H1 (cell line): ENCODE data around the gene AGPAT3. TPM values are rescaled to one million over a fixed set of nuclear protein-coding genes. Genes with fewer than 3 reads are reported as not detected.

ENCODE experiments used
- CTCF ChIA-PET: fragments of 300-600 bp; sonication (Branson Sonifier 250); formaldehyde crosslinking; loops from one replicate; lab custom pipeline; 2021; ENCODE audit not compliant: partially characterized antibody; lab: Charles Lee
- POLR2A ChIA-PET: fragments of 300-600 bp; sonication (Branson Sonifier 250); formaldehyde crosslinking; loops from one replicate; lab custom pipeline; 2021; ENCODE audit warnings: inconsistent platforms; ENCODE audit not compliant: partially characterized antibody; lab: Charles Lee
- DNase-seq, 2 experiments: peaks; one replicate each; pipeline versions ENCODE4 v3.0.0 to v3.0.0-alpha.2; 2010 to 2022; ENCODE audit warnings: low spot score in 2 of 2, low read depth in 1 of 2, mixed read lengths in 1 of 2
- FAIRE-seq: peaks from 2 replicates; lab custom pipeline; 2011; peaks lifted over from hg19 to GRCh38; lab: Jason Lieb, UNC
- H2AFZ ChIP-seq: 2 replicates; pipeline ENCODE4 v1.8.1; 2012; ENCODE audit warnings: low read length, inconsistent platforms
- H2AK5ac ChIP-seq: 2 replicates; pipeline ENCODE4 v1.6.1; 2013; ENCODE audit warnings: low read depth, low read length
- H2BK120ac ChIP-seq: replicated peaks from 2 replicates; pipeline ENCODE3; 2013; ENCODE audit warnings: low read depth, low read length, inconsistent platforms
- H2BK12ac ChIP-seq: 2 replicates; pipeline ENCODE4 v1.6.1; 2013; ENCODE audit warnings: low read depth, low read length
- H2BK15ac ChIP-seq: 2 replicates; pipeline ENCODE4 v1.6.1; 2013; ENCODE audit warnings: low read length
- H2BK20ac ChIP-seq: 2 replicates; pipeline ENCODE4 v1.6.1; 2013; ENCODE audit warnings: low read length
- H2BK5ac ChIP-seq: 2 replicates; pipeline ENCODE4 v1.6.1; 2013; ENCODE audit warnings: low read depth, low read length
- H3K14ac ChIP-seq: 2 replicates; pipeline ENCODE4 v1.6.1; 2013; ENCODE audit warnings: inconsistent platforms; ENCODE audit not compliant: insufficient read length
- H3K18ac ChIP-seq: 2 replicates; pipeline ENCODE4 v1.6.1; 2013; ENCODE audit warnings: low read length; ENCODE audit errors: extremely low read depth
- H3K23ac ChIP-seq: 2 replicates; pipeline ENCODE4 v1.6.1; 2013; ENCODE audit warnings: inconsistent platforms; ENCODE audit not compliant: insufficient read length
- H3K23me2 ChIP-seq: 2 replicates; pipeline ENCODE4 v1.6.1; 2013; ENCODE audit warnings: low read depth, low read length
- H3K27ac ChIP-seq: 2 replicates; pipeline ENCODE4 v1.6.1; 2011; ENCODE audit warnings: low read depth, low read length, inconsistent platforms
- H3K27me3 ChIP-seq, 4 experiments: replicated peaks in 1 of 4; 1 replicate in 1 of 4; 2 replicates in 3 of 4; pipeline versions ENCODE4 v1.6.1 to v1.8.1; 2011 to 2013; ENCODE audit warnings: low read length in 3 of 4, mild to moderate bottlenecking in 3 of 4, inconsistent platforms in 2 of 4, mixed read lengths in 2 of 4, moderate library complexity in 1 of 4; ENCODE audit not compliant: control insufficient read depth in 3 of 4, insufficient read depth in 3 of 4; ENCODE audit errors: extremely low read depth in 1 of 4
- H3K36me3 ChIP-seq, 4 experiments: 2 replicates each; pipeline versions ENCODE4 v1.6.1 to v1.8.1; 2011 to 2013; ENCODE audit warnings: mild to moderate bottlenecking in 4 of 4, low read length in 3 of 4, moderate library complexity in 2 of 4, control low read depth in 1 of 4, inconsistent platforms in 1 of 4; ENCODE audit not compliant: insufficient read depth in 4 of 4, control insufficient read depth in 2 of 4
- H3K4ac ChIP-seq: replicated peaks from 2 replicates; pipeline ENCODE3; 2013; ENCODE audit warnings: low read length, low read depth, mixed read lengths, inconsistent platforms; ENCODE audit not compliant: insufficient read length
- H3K4me1 ChIP-seq, 4 experiments: replicated peaks in 1 of 4; 1 replicate in 1 of 4; 2 replicates in 3 of 4; pipeline versions ENCODE4 v1.6.1 to v1.8.1; 2011 to 2013; ENCODE audit warnings: low read length in 3 of 4, inconsistent platforms in 2 of 4, mixed read lengths in 1 of 4; ENCODE audit not compliant: insufficient read depth in 4 of 4, control insufficient read depth in 3 of 4
- H3K4me2 ChIP-seq, 2 experiments: 2 replicates each; pipeline versions ENCODE4 v1.6.1 to v1.8.1; 2011 to 2013; ENCODE audit warnings: low read depth in 2 of 2, low read length in 2 of 2, control low read depth in 1 of 2, inconsistent platforms in 1 of 2, mild to moderate bottlenecking in 1 of 2; ENCODE audit not compliant: insufficient read depth in 1 of 2
- H3K4me3 ChIP-seq, 4 experiments: fragments of 200-600, 300-600 bp in 1 of 4; sonication (generic), shearing (Covaris generic), sonication (Bioruptor Twin) in 1 of 4; 2 replicates each; pipeline versions ENCODE4 v1.5.1 to v1.8.1; 2011 to 2016; ENCODE audit warnings: low read length in 4 of 4, low read depth in 3 of 4, control low read depth in 2 of 4, inconsistent platforms in 2 of 4, mild to moderate bottlenecking in 2 of 4, mixed read lengths in 1 of 4, moderate library complexity in 1 of 4; ENCODE audit not compliant: insufficient read depth in 2 of 4; ENCODE audit errors: extremely low read depth in 1 of 4
- H3K56ac ChIP-seq: replicated peaks from 2 replicates; pipeline ENCODE3; 2013; ENCODE audit warnings: low read depth, mild to moderate bottlenecking, mixed read lengths, low read length, inconsistent platforms; ENCODE audit not compliant: insufficient read length
- H3K79me1 ChIP-seq: 2 replicates; pipeline ENCODE4 v1.6.1; 2013; ENCODE audit warnings: low read depth, low read length, control low read depth
- H3K79me2 ChIP-seq, 2 experiments: 2 replicates each; pipeline versions ENCODE4 v1.6.1 to v1.8.1; 2012 to 2013; ENCODE audit warnings: low read length in 2 of 2, mild to moderate bottlenecking in 2 of 2, inconsistent platforms in 1 of 2; ENCODE audit not compliant: insufficient read depth in 2 of 2, control insufficient read depth in 1 of 2
- H3K9ac ChIP-seq, 4 experiments: replicated peaks in 1 of 4; 1 replicate in 1 of 4; 2 replicates in 3 of 4; pipeline versions ENCODE4 v1.6.1 to v1.8.1; 2011 to 2013; ENCODE audit warnings: low read depth in 3 of 4, low read length in 3 of 4, control low read depth in 2 of 4, mild to moderate bottlenecking in 2 of 4, moderate library complexity in 2 of 4, inconsistent platforms in 1 of 4; ENCODE audit errors: extremely low read depth in 1 of 4
- H3K9me3 ChIP-seq, 2 experiments: 2 replicates each; pipeline versions ENCODE4 v1.6.1 to v1.8.1; 2012 to 2013; ENCODE audit warnings: mild to moderate bottlenecking in 2 of 2, moderate library complexity in 2 of 2, control low read depth in 1 of 2, inconsistent platforms in 1 of 2, low read depth in 1 of 2, low read length in 1 of 2, mixed read lengths in 1 of 2; ENCODE audit not compliant: insufficient read depth in 2 of 2
- H4K20me1 ChIP-seq, 2 experiments: replicated peaks in 1 of 2; 2 replicates each; pipeline versions ENCODE3 to v1.8.1; 2011 to 2013; ENCODE audit warnings: inconsistent platforms in 2 of 2, low read length in 2 of 2, mild to moderate bottlenecking in 1 of 2; ENCODE audit not compliant: insufficient read depth in 2 of 2, control insufficient read depth in 1 of 2
- H4K5ac ChIP-seq: 2 replicates; pipeline ENCODE4 v1.6.1; 2013; ENCODE audit warnings: low read length, low read depth, mixed read lengths, inconsistent platforms; ENCODE audit not compliant: insufficient read length
- H4K8ac ChIP-seq: 2 replicates; pipeline ENCODE4 v1.8.0; 2013; ENCODE audit warnings: mild to moderate bottlenecking, moderate library complexity, low read length, inconsistent platforms; ENCODE audit not compliant: insufficient read depth; ENCODE audit errors: extremely low read depth
- H4K91ac ChIP-seq: replicated peaks from 2 replicates; pipeline ENCODE3; 2013; ENCODE audit warnings: low read length, mixed read lengths, inconsistent platforms; ENCODE audit not compliant: insufficient read length
- BACH1 ChIP-seq: IDR thresholded peaks from 2 replicates; pipeline ENCODE4 v1.6.1; 2012; ENCODE audit warnings: low read length, improper control_type of control experiment
- PHF8 ChIP-seq: fragments of 200-600 bp; sonication (generic); conservative IDR thresholded peaks from 2 replicates; pipeline ENCODE4 v1.7.1; 2012; ENCODE audit warnings: low read depth, mild to moderate bottlenecking, inconsistent platforms, low read length, moderate library complexity
- SAP30 ChIP-seq: fragments of 300-600 bp; sonication (generic); IDR thresholded peaks from 2 replicates; pipeline ENCODE4 v1.7.1; 2012; ENCODE audit warnings: low read length, moderate library complexity, mild to moderate bottlenecking, inconsistent platforms; ENCODE audit not compliant: insufficient read depth, insufficient replicate concordance
- SIX5 ChIP-seq: IDR thresholded peaks from 2 replicates; pipeline ENCODE4 v1.6.1; 2011; ENCODE audit warnings: mild to moderate bottlenecking, low read depth, low read length
- WGBS, 2 experiments: shearing (Covaris generic) in 1 of 2; methylation state at CpG; one replicate each; pipeline versions ENCODE4 v1.1.6 to v1.1.7; 2013 to 2015; ENCODE audit warnings: low lambda C conversion rate in 2 of 2, mixed read lengths in 2 of 2, inconsistent platforms in 1 of 2, low coverage in 1 of 2, missing lambda C conversion rate in 1 of 2; ENCODE audit not compliant: insufficient replicate concordance in 2 of 2, insufficient coverage in 1 of 2, insufficient read length in 1 of 2; ENCODE audit errors: extremely low coverage in 1 of 2, missing lambda C conversion rate in 1 of 2; 5-methylcytosine and 5-hydroxymethylcytosine counted together
- polyA plus RNA-seq, 7 experiments: library from polyadenylated mRNA; depleted of rRNA in 3 of 7; stranded (reverse) in 5 of 7; unstranded in 2 of 7; fragments of >200 nt in 5 of 7; fragments of 200-250 nt in 2 of 7; gene quantifications; 1 replicate in 5 of 7; 2 replicates in 1 of 7; 4 replicates in 1 of 7; pipeline versions ENCODE4 v1.2.1 to v1.2.3, GENCODE V29; 2011 to 2013; ENCODE audit warnings: missing spikeins in 2 of 7, mixed read lengths in 2 of 7
- total RNA-seq: library from RNA; stranded (reverse); fragmentation: NEBNext Ultra II Directional; extraction: Animal tissue kit (Norgen Biotek cat#: 25700); gene quantifications from 2 replicates; pipeline ENCODE4 v1.2.1, GENCODE V29; 2021
- TF ChIP-seq, protein P1 (sequence below): IDR thresholded peaks from 2 replicates; pipeline ENCODE4 v1.6.1; 2011; ENCODE audit warnings: low read length, improper control_type of control experiment

The AGPAT3 gene
- total and polyA plus RNA-seq, 2 of the 8 experiments (the other 6 are each of a cell fraction or from before 2014, with no cell fraction given) = 5.8 to 7.3 TPM

DNA sequence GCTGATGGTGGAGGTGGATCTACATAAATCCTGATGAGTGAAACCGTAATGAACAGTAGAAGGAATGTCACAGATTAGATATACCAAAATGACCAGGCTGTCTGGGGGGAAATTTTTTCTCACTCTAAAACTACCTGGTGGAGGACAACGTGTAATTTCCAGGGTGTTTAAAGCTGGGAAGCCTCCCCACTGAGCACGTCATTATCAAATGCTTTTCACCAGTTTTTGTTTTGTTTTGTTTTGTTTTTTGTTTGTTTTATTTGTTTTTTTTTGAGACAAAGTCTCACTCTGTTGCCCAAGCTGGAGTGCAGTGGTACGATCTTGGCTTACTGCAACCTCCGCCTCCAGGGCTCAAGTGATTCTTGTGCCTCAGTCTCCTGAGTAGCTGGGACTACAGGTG, 11.6 kb downstream of the AGPAT3 start:
- no peak overlapping the region for H3K4ac ChIP-seq
- no peak for TF ChIP-seq SAP30
- TF ChIP-seq, protein P1, sequence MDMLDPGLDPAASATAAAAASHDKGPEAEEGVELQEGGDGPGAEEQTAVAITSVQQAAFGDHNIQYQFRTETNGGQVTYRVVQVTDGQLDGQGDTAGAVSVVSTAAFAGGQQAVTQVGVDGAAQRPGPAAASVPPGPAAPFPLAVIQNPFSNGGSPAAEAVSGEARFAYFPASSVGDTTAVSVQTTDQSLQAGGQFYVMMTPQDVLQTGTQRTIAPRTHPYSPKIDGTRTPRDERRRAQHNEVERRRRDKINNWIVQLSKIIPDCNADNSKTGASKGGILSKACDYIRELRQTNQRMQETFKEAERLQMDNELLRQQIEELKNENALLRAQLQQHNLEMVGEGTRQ = no peak
- no peak for TF ChIP-seq PHF8
- no peak for TF ChIP-seq BACH1
- TF ChIP-seq SIX5 = no peak
- no peak overlapping the region for H3K27ac ChIP-seq
- H2BK12ac ChIP-seq = no peak overlapping the region
- DNase-seq = no peak
- ChIA-PET POLR2A (no interaction called here), CTCF (interaction anchor here (0.7 kb wide), 1 partner anchor 817 kb away, joined by 3 read pairs; no protein-coding TSS in a partner anchor)
- H2BK5ac ChIP-seq = no peak overlapping the region
- no peak overlapping the region for H3K4me3 ChIP-seq
- no peak for FAIRE-seq
- WGBS, 2 experiments = 84% methylated on average over 5 of the region's 5 CpGs; no CpG with 5 or more reads in 1 of the 2 experiments
- no peak overlapping the region for H4K91ac ChIP-seq
- no peak overlapping the region for H2AFZ ChIP-seq
- H3K23me2 ChIP-seq = no peaks in the 10 kb centered on the region
- H3K4me2 ChIP-seq = no peak overlapping the region
- H3K14ac ChIP-seq = no peak overlapping the region
- H2AK5ac ChIP-seq = no peak overlapping the region
- peaks cover 0 to 5% (median 1%) of the 10 kb centered on the region in 4 experiments; a peak in 2 of 7 replicates for H3K4me1 ChIP-seq
- no peaks in the 10 kb centered on the region for H3K79me2 ChIP-seq
- no peak overlapping the region for H4K8ac ChIP-seq
- H4K20me1 ChIP-seq = no peaks in the 10 kb centered on the region
- H2BK20ac ChIP-seq = no peak overlapping the region
- H3K27me3 ChIP-seq = no peaks in the 10 kb centered on the region
- no peak overlapping the region for H2BK120ac ChIP-seq
- no peaks in the 10 kb centered on the region for H3K36me3 ChIP-seq
- H4K5ac ChIP-seq = no peak overlapping the region
- H3K18ac ChIP-seq = no peak overlapping the region
- H3K56ac ChIP-seq = no peak overlapping the region
- no peak overlapping the region for H3K9ac ChIP-seq
- H3K79me1 ChIP-seq = no peaks in the 10 kb centered on the region
- H2BK15ac ChIP-seq = no peak overlapping the region
- no peaks in the 10 kb centered on the region for H3K9me3 ChIP-seq
- no peak overlapping the region for H3K23ac ChIP-seq
